A549 (cell line): ENCODE data around the gene PARD3B. TPM values are rescaled to one million over a fixed set of nuclear protein-coding genes. Genes with fewer than 3 reads are reported as not detected.

Source experiments
- ATAC-seq, 2 experiments: fragments of 200-7000 bp in 1 of 2; fragments of >200 bp in 1 of 2; cut with Nextera tagmentation in 1 of 2; cut with Tn5 transposase in 1 of 2; 3 replicates each; pipeline versions ENCODE4 v1.8.0 to v1.9.1; 2018 to 2020; ENCODE audit warnings: mild to moderate bottlenecking in 1 of 2, moderate library complexity in 1 of 2
- CTCF ChIA-PET: fragments of 300-600 bp; sonication (Branson Sonifier 250); formaldehyde crosslinking; extraction: SDS; loops from one replicate; lab custom pipeline; 2021; ENCODE audit warnings: antibody characterized with exemption, inconsistent platforms; lab: Yijun Ruan, JAX
- POLR2A ChIA-PET: fragments of 350-600 bp; formaldehyde crosslinking; extraction: SDS; loops from one replicate; lab custom pipeline; 2021; ENCODE audit warnings: antibody characterized with exemption, inconsistent platforms; lab: Yijun Ruan, JAX
- DNase-seq, 2 experiments: peaks; one replicate each; pipeline versions ENCODE4 v3.0.0 to v3.0.0-alpha.2; 2011 to 2016; ENCODE audit warnings: low read depth in 1 of 2, low spot score in 1 of 2
- FAIRE-seq: peaks from 2 replicates; lab custom pipeline; 2011; peaks lifted over from hg19 to GRCh38; lab: Jason Lieb, UNC
- H3K27ac ChIP-seq, 2 experiments: fragments of >200 bp; sonication (Bioruptor Twin); formaldehyde crosslinking; 3 replicates each; pipeline ENCODE4 v1.5.1; 2016 to 2017
- H3K4me1 ChIP-seq: fragments of >200 bp; sonication (Bioruptor Twin); formaldehyde crosslinking; 3 replicates; pipeline ENCODE4 v1.6.1; 2016
- H3K4me2 ChIP-seq: fragments of >200 bp; sonication (Bioruptor Twin); formaldehyde crosslinking; 3 replicates; pipeline ENCODE4 v1.6.1; 2016
- H3K4me3 ChIP-seq: fragments of >200 bp; sonication (Bioruptor Twin); formaldehyde crosslinking; 3 replicates; pipeline ENCODE4 v1.5.1; 2016
- H3K9me3 ChIP-seq: fragments of >200 bp; sonication (Bioruptor Twin); formaldehyde crosslinking; 3 replicates; pipeline ENCODE4 v1.6.1; 2016
- CBX2 ChIP-seq: fragments of 200-600 bp; sonication (generic); IDR thresholded peaks from 2 replicates; pipeline ENCODE4 v1.6.1; 2016; ENCODE audit warnings: low read depth, mild to moderate bottlenecking, borderline replicate concordance
- CHD2 ChIP-seq: fragments of 150-350 bp; IDR thresholded peaks from 2 replicates; pipeline ENCODE4 v1.6.1; 2014; ENCODE audit warnings: low read length; ENCODE audit not compliant: partially characterized antibody
- CHD4 ChIP-seq: fragments of 200-600 bp; sonication (generic); IDR thresholded peaks from 2 replicates; pipeline ENCODE4 v1.6.1; 2016; ENCODE audit warnings: antibody characterized with exemption, mild to moderate bottlenecking, borderline replicate concordance
- EP300 ChIP-seq, 2 experiments: fragments of >200 bp; sonication (Bioruptor Twin); formaldehyde crosslinking; IDR thresholded peaks; 2 replicates in 1 of 2; 3 replicates in 1 of 2; pipeline ENCODE4 v1.6.1; 2016 to 2017
- ESRRA ChIP-seq: fragments of 150-350 bp; IDR thresholded peaks from 2 replicates; pipeline ENCODE4 v1.6.1; 2014; ENCODE audit warnings: mild to moderate bottlenecking, low read length, borderline replicate concordance
- FOSB ChIP-seq: fragments of 250-450 bp; sonication (Bioruptor Pico); IDR thresholded peaks from 2 replicates; pipeline ENCODE4 v1.5.0; 2020; ENCODE audit warnings: mild to moderate bottlenecking, moderate library complexity
- GATA3 ChIP-seq: IDR thresholded peaks from 2 replicates; pipeline ENCODE4 v1.6.1; 2012; ENCODE audit warnings: borderline replicate concordance
- HDAC2 ChIP-seq: fragments of 200-600 bp; sonication (generic); IDR thresholded peaks from 2 replicates; pipeline ENCODE4 v1.6.1; 2016
- HOXB5 ChIP-seq: fragments of 250-450 bp; sonication (Bioruptor Pico); IDR thresholded peaks from 2 replicates; pipeline ENCODE4 v1.5.0; 2020; ENCODE audit warnings: mild to moderate bottlenecking, moderate library complexity
- JUN ChIP-seq, 2 experiments: fragments of >200 bp; sonication (Bioruptor Twin); formaldehyde crosslinking; IDR thresholded peaks; 2 replicates in 1 of 2; 3 replicates in 1 of 2; pipeline ENCODE4 v1.6.1; 2016 to 2017
- KDM1A ChIP-seq: fragments of 200-600 bp; sonication (generic); IDR thresholded peaks from 2 replicates; pipeline ENCODE4 v1.6.1; 2016; ENCODE audit warnings: low read depth, mild to moderate bottlenecking
- MYC ChIP-seq: IDR thresholded peaks from 2 replicates; pipeline ENCODE4 v1.6.1; 2012; ENCODE audit warnings: mild to moderate bottlenecking, inconsistent platforms, low read length, improper control_type of control experiment, borderline replicate concordance
- NFE2L2 ChIP-seq: fragments of 150-350 bp; conservative IDR thresholded peaks from 2 replicates; pipeline ENCODE4 v1.6.1; 2014; ENCODE audit warnings: low read length
- NPAS2 ChIP-seq: fragments of 250-450 bp; sonication (Bioruptor Pico); IDR thresholded peaks from 2 replicates; pipeline ENCODE4 v1.8.0; 2022; ENCODE audit warnings: mild to moderate bottlenecking, moderate library complexity, borderline replicate concordance
- NR3C1 ChIP-seq: fragments of >200 bp; sonication (Bioruptor Twin); formaldehyde crosslinking; IDR thresholded peaks from 3 replicates; pipeline ENCODE4 v1.6.1; 2017
- TFCP2L1 ChIP-seq: fragments of 250-450 bp; sonication (Bioruptor Pico); IDR thresholded peaks from 2 replicates; pipeline ENCODE4 v1.5.0; 2021; ENCODE audit warnings: mild to moderate bottlenecking
- ZNF302 ChIP-seq: fragments of 250-450 bp; sonication (Bioruptor Pico); IDR thresholded peaks from 2 replicates; pipeline ENCODE4 v1.9.0; 2021; ENCODE audit warnings: inconsistent platforms, mild to moderate bottlenecking, moderate library complexity
- WGBS: methylation state at CpG from one replicate; pipeline ENCODE4 v1.1.6; 2017; ENCODE audit errors: missing lambda C conversion rate; 5-methylcytosine and 5-hydroxymethylcytosine counted together
- polyA plus RNA-seq, 4 experiments: library from polyadenylated mRNA; depleted of rRNA in 3 of 4; stranded (reverse); fragments of >200 nt; fragmentation: RNase III in 1 of 4; extraction: RNeasy Plus Mini Kit Qiagen cat#74134 plus additional on column Dnase treatment in 1 of 4; gene quantifications; 2 replicates in 3 of 4; 3 replicates in 1 of 4; pipeline ENCODE4 v1.2.3, GENCODE V29; 2011 to 2017
- TF ChIP-seq, protein P1 (sequence below): IDR thresholded peaks from 2 replicates; pipeline ENCODE4 v1.6.1; 2012
- TF ChIP-seq, protein P2 (sequence below): fragments of >200 bp; sonication (Bioruptor Twin); formaldehyde crosslinking; IDR thresholded peaks from 2 replicates; pipeline ENCODE4 v1.6.1; 2016
- TF ChIP-seq, protein P3 (sequence below): IDR thresholded peaks from 2 replicates; pipeline ENCODE4 v1.6.1; 2012
- TF ChIP-seq, protein P4 (sequence below): fragments of 150-350 bp; IDR thresholded peaks from 2 replicates; pipeline ENCODE4 v1.6.1; 2014; ENCODE audit warnings: low read depth, mild to moderate bottlenecking, low read length

Gene PARD3B
- polyA plus RNA-seq, 2 of the 4 experiments (the other 2 are of a cell fraction) = 1.2 to 2.4 TPM

DNA sequence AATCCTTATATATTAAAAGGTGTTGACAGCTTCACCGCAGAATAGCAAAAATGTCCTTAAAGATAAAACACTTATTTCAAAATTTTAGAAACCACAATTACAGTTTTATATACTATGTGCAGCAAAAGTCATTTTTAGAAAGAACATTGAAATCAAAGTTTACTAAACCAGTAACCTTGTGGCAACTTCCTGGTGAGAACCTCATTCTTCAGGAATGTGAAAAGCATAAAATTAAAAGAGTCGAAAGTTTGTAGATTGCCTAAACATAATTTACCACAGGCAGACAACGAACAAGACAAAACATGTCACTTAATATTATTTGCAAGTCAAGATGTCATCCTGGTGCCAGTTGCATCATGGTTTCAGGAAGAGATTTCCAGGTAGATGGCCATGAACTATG, 1028.7 kb downstream of the PARD3B start (continued):
- TF ChIP-seq, protein P1, sequence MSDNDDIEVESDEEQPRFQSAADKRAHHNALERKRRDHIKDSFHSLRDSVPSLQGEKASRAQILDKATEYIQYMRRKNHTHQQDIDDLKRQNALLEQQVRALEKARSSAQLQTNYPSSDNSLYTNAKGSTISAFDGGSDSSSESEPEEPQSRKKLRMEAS = no peak
- TF ChIP-seq, protein P2, sequence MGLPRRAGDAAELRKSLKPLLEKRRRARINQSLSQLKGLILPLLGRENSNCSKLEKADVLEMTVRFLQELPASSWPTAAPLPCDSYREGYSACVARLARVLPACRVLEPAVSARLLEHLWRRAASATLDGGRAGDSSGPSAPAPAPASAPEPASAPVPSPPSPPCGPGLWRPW = no peak
- no peak for TF ChIP-seq HDAC2
- TF ChIP-seq EP300 (IDR thresholded peaks at IDR 0.05) = no peak
- TF ChIP-seq NPAS2 (CRISPR knock-in tag) = no peak

DNA sequence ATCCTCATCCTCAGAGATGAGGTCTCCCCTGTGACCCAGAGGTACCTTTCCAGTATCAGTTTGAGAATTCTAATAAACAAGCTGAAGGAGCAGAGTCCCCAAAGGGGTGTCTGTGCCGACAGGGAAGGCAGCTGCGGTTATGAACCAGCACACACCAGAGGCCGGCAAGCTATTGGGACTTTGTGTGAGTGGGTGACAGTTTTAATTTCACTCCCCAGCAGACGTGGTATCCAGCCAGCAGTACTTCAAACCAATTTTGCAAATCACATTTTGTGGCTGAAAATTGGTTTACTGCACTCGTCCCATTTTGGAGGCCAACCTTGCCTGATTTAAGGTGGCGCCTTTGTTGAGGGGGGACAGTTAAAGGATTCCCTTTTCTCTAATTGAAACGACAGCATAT, 1034.1 kb downstream of the PARD3B start:
- ChIA-PET POLR2A (no interaction called here), CTCF (no interaction called here)
- FAIRE-seq (no peak), ATAC-seq (no peak), DNase-seq (no peak)
- no peaks in the 10 kb centered on the region for H3K4me1 ChIP-seq
- H3K4me2 ChIP-seq = no peak overlapping the region
- TF ChIP-seq MYC = no peak
- TF ChIP-seq FOSB = no peak
- TF ChIP-seq, protein P3, sequence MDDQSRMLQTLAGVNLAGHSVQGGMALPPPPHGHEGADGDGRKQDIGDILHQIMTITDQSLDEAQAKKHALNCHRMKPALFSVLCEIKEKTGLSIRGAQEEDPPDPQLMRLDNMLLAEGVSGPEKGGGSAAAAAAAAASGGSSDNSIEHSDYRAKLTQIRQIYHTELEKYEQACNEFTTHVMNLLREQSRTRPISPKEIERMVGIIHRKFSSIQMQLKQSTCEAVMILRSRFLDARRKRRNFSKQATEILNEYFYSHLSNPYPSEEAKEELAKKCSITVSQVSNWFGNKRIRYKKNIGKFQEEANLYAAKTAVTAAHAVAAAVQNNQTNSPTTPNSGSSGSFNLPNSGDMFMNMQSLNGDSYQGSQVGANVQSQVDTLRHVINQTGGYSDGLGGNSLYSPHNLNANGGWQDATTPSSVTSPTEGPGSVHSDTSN = no peak
- no peak for TF ChIP-seq HOXB5 (CRISPR knock-in tag)
- no peak for TF ChIP-seq TFCP2L1 (CRISPR knock-in tag)
- no peak for TF ChIP-seq NR3C1
- no peak for TF ChIP-seq ZNF302 (CRISPR knock-in tag)
- TF ChIP-seq CHD4 = no peak
- no peak for TF ChIP-seq GATA3
- no peak for TF ChIP-seq NFE2L2
- TF ChIP-seq KDM1A = no peak
- 46% methylated on average over 7 of the region's 7 CpGs for WGBS
- no peak overlapping the region for H3K4me3 ChIP-seq
- H3K9me3 ChIP-seq = no peaks in the 10 kb centered on the region
- H3K27ac ChIP-seq = no peak overlapping the region

DNA sequence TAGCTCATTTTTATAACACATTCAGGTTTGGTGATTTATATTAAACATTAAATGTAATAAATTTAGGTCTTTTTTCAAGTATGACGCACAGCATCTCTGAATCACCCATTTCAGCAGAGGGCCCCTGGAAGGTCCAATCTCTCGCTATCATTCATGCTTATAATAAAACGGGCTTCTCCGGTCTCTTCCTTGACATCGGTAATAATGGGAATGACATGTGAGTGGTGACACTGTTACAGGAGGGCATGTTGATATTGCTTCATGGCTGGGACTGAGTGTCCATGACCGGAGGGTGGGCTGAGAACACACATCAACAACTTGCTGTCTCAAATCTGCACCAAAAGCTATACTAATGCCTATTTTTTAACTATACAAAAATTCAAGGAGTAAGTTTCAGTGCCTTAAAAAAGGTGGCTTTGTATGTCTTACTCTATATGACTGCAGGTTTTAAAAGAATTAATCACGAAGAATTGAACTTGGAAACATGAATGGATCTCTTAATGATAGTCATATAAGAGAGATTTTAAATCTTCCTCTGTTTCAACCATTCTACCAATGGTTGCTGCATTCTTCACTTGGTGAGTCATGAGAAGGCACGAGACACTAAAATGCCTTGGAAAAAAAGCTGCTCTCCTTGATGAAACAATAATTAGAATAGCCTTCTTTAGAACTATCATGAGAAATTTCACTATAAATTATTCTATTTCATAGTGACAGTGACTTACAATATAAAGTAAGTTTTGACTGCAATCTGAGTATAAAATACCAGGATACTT, 1035.1 kb downstream of the PARD3B start:
- ATAC-seq (no peak), FAIRE-seq (no peak), DNase-seq (no peak)
- Histone ChIP-seq H3K4me2 (no peak overlapping the region), H3K4me1 (no peaks in the 10 kb centered on the region), H3K9me3 (no peaks in the 10 kb centered on the region), H3K4me3 (no peak overlapping the region), H3K27ac (no peak overlapping the region)
- ChIA-PET POLR2A (no interaction called here), CTCF (no interaction called here)
- WGBS = 34% methylated on average over 8 of the region's 8 CpGs
- TF ChIP-seq, protein P4, sequence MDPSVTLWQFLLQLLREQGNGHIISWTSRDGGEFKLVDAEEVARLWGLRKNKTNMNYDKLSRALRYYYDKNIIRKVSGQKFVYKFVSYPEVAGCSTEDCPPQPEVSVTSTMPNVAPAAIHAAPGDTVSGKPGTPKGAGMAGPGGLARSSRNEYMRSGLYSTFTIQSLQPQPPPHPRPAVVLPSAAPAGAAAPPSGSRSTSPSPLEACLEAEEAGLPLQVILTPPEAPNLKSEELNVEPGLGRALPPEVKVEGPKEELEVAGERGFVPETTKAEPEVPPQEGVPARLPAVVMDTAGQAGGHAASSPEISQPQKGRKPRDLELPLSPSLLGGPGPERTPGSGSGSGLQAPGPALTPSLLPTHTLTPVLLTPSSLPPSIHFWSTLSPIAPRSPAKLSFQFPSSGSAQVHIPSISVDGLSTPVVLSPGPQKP = no peak
- no peak for TF ChIP-seq CBX2
- no peak for TF ChIP-seq CHD2

DNA sequence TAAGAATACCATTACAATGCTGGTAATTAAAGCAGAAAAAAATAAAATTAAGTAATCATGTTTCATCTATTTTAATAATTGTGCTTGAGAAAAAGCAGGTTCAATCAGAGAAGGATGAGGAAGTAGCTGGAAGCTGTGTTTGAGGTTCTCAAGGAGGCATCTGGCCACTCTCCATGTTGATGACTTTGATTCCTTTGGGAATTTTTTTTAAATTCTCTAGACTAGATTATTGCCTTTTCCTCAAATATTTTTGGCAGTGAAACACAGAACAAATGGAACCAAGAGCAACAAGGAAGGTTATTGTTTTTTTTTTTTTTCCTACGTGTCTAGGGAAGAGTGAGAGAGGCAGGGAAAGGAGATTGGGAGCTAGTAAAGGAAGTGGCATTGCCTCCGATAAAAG, 1037.1 kb downstream of the PARD3B start:
- no peak for ATAC-seq
- Histone ChIP-seq H3K4me3 (no peak overlapping the region), H3K27ac (no peak overlapping the region), H3K4me2 (no peak overlapping the region), H3K9me3 (no peaks in the 10 kb centered on the region), H3K4me1 (no peaks in the 10 kb centered on the region)
- TF ChIP-seq ESRRA = no peak
- TF ChIP-seq ZNF302 (CRISPR knock-in tag) = no peak
- TF ChIP-seq, protein P3 = no peak
- TF ChIP-seq JUN (IDR thresholded peaks at IDR 0.05) = no peak
- ChIA-PET POLR2A (no interaction called here), CTCF (interaction anchor here (0.6 kb wide), 1 partner anchor 842 kb away, joined by 4 read pairs; no protein-coding TSS in a partner anchor)
- WGBS = 58% methylated on average over 2 of the region's 2 CpGs
- FAIRE-seq = no peak
- no peak for DNase-seq
